Endothelial cell of umbilical vein (primary cell): ENCODE results near the gene INTS2. TPM values are rescaled to one million over a fixed set of nuclear protein-coding genes. Genes with fewer than 3 reads are reported as not detected.

Experiments used
- BruUV-seq: library from RNA; stranded (reverse); fragments of 400-500 nt; replicated peaks from 2 replicates; lab custom pipeline; 2021; lab: Mats Ljungman, UMichigan
- CTCF ChIA-PET: fragments of 300-600, 350-600 bp; sonication (Branson Sonifier 250); formaldehyde crosslinking; loops from one replicate; lab custom pipeline; 2021; ENCODE audit warnings: antibody characterized with exemption, inconsistent platforms; lab: Charles Lee
- POLR2A ChIA-PET: fragments of 300-600, 350-600 bp; sonication (Branson Sonifier 250); formaldehyde crosslinking; loops from one replicate; lab custom pipeline; 2021; ENCODE audit warnings: antibody characterized with exemption, inconsistent platforms; lab: Charles Lee
- DNase-seq: peaks from one replicate; pipeline ENCODE4 v3.0.0-alpha.2; 2011; ENCODE audit warnings: low read depth, low spot score
- FAIRE-seq: peaks from 2 replicates; lab custom pipeline; 2011; peaks lifted over from hg19 to GRCh38; lab: Jason Lieb, UNC
- H2AFZ ChIP-seq: 2 replicates; pipeline ENCODE4 v1.6.0; 2012; ENCODE audit warnings: low read depth, low read length, control low read depth, inconsistent platforms
- H3K27ac ChIP-seq: 2 replicates; pipeline ENCODE4 v1.5.1; 2011; ENCODE audit warnings: low read depth, mild to moderate bottlenecking, control low read depth, low read length, moderate library complexity; ENCODE audit not compliant: insufficient read depth
- H3K27me3 ChIP-seq, 2 experiments: 2 replicates each; pipeline versions ENCODE4 v1.6.0 to v1.6.1; 2011; ENCODE audit warnings: low read length in 2 of 2, mixed read lengths in 1 of 2; ENCODE audit not compliant: control insufficient read depth in 2 of 2, insufficient read depth in 2 of 2
- H3K36me3 ChIP-seq, 2 experiments: 2 replicates in 1 of 2; 3 replicates in 1 of 2; pipeline ENCODE4 v1.5.1; 2011; ENCODE audit warnings: low read length in 2 of 2, mild to moderate bottlenecking in 1 of 2, moderate library complexity in 1 of 2; ENCODE audit not compliant: control insufficient read depth in 2 of 2, insufficient read depth in 2 of 2; ENCODE audit errors: extremely low read depth in 1 of 2
- H3K4me1 ChIP-seq: 3 replicates; pipeline ENCODE4 v1.5.1; 2011; ENCODE audit warnings: mild to moderate bottlenecking, low read length; ENCODE audit not compliant: control insufficient read depth, insufficient read depth; ENCODE audit errors: extremely low read depth
- H3K4me2 ChIP-seq: 2 replicates; pipeline ENCODE4 v1.6.1; 2011; ENCODE audit warnings: low read length, control low read depth, mixed read lengths; ENCODE audit not compliant: insufficient read depth
- H3K4me3 ChIP-seq, 3 experiments: fragments of 200-600 bp in 1 of 3; sonication (generic), shearing (Covaris generic) in 1 of 3; replicated peaks in 1 of 3; 2 replicates each; pipeline ENCODE4 v1.5.1; 2011 to 2016; ENCODE audit warnings: control low read depth in 3 of 3, low read length in 3 of 3, mild to moderate bottlenecking in 2 of 3, inconsistent platforms in 1 of 3, low read depth in 1 of 3, moderate library complexity in 1 of 3; ENCODE audit not compliant: insufficient read depth in 1 of 3
- H3K79me2 ChIP-seq: 2 replicates; pipeline ENCODE4 v1.6.0; 2012; ENCODE audit warnings: low read length, inconsistent platforms; ENCODE audit not compliant: control insufficient read depth, insufficient read depth
- H3K9ac ChIP-seq: replicated peaks from 2 replicates; pipeline ENCODE3; 2011; ENCODE audit warnings: low read length, control low read depth; ENCODE audit not compliant: insufficient read depth; ENCODE audit errors: extremely low read depth
- H3K9me1 ChIP-seq: replicated peaks from 3 replicates; pipeline ENCODE4 v1.6.0; 2011; ENCODE audit warnings: mild to moderate bottlenecking, low read length; ENCODE audit not compliant: control insufficient read depth, insufficient read depth; ENCODE audit errors: extremely low read depth
- H3K9me3 ChIP-seq: replicated peaks from 2 replicates; pipeline ENCODE4 v1.5.1; 2012; ENCODE audit warnings: low read length, inconsistent platforms; ENCODE audit not compliant: control insufficient read depth, insufficient read depth
- H4K20me1 ChIP-seq: replicated peaks from 2 replicates; pipeline ENCODE3; 2011; ENCODE audit warnings: mild to moderate bottlenecking, low read length; ENCODE audit not compliant: control insufficient read depth, insufficient read depth; ENCODE audit errors: extremely low read depth
- EZH2 ChIP-seq: IDR thresholded peaks from 2 replicates; pipeline ENCODE4 v1.6.1; 2012; ENCODE audit warnings: borderline replicate concordance, low read depth, mild to moderate bottlenecking, moderate library complexity, low read length, inconsistent platforms; ENCODE audit not compliant: severe bottlenecking
- GATA2 ChIP-seq: IDR thresholded peaks from 2 replicates; pipeline ENCODE4 v1.7.0; 2011; ENCODE audit warnings: low read depth, mild to moderate bottlenecking, moderate library complexity, mixed read lengths, low read length; ENCODE audit not compliant: insufficient read length, insufficient read depth
- JUN ChIP-seq: IDR thresholded peaks from 2 replicates; pipeline ENCODE4 v1.6.1; 2011; ENCODE audit warnings: borderline replicate concordance, low read depth; ENCODE audit not compliant: insufficient read length, insufficient read depth
- MAX ChIP-seq: IDR thresholded peaks from 2 replicates; pipeline ENCODE4 v1.6.1; 2011; ENCODE audit not compliant: insufficient read depth, insufficient read length
- MYC ChIP-seq: IDR thresholded peaks from one replicate; pipeline ENCODE4 v1.6.1; 2011; ENCODE audit warnings: mild to moderate bottlenecking, low read depth, low read length
- POLR2A ChIP-seq: IDR thresholded peaks from 2 replicates; pipeline ENCODE4 v1.6.1; 2012; ENCODE audit warnings: low read depth, mild to moderate bottlenecking, control low read depth, low read length
- POLR2AphosphoS5 ChIP-seq: IDR thresholded peaks from 2 replicates; pipeline ENCODE4 v1.6.1; 2012; ENCODE audit warnings: low read depth, mild to moderate bottlenecking, control low read depth, low read length, moderate library complexity; ENCODE audit not compliant: insufficient read depth
- dilution Hi-C: fragments of 300-500 bp; cut with MboI; formaldehyde crosslinking; loops from one replicate; pipeline ENCODE4 v1.15.0; 2019; ENCODE audit warnings: low sequenced_read_pairs; ENCODE audit not compliant: extremely low pct_ligation_motif_present
- intact Hi-C: fragments of 100-400 bp; cut with micrococcal nuclease; formaldehyde crosslinking; loops from one replicate; pipeline ENCODE4 v1.10.0; 2022
- polyA plus RNA-seq, 4 experiments: library from polyadenylated mRNA; depleted of rRNA in 3 of 4; stranded (reverse) in 3 of 4; unstranded in 1 of 4; fragments of >200 nt; gene quantifications; 2 replicates each; pipeline versions ENCODE4 v1.2.1 to v1.2.3, GENCODE V29; 2011 to 2012; ENCODE audit warnings: missing spikeins in 1 of 4
- total RNA-seq: library from RNA; stranded (reverse); gene quantifications from 2 replicates; pipeline ENCODE4 v1.2.3, GENCODE V29; 2021
- TF ChIP-seq, protein P1 (sequence below), 2 donors: IDR thresholded peaks; 1 replicate in 1 of 2; 2 replicates in 1 of 2; pipeline ENCODE4 v1.5.1; 2011; ENCODE audit warnings: low read length in 2 of 2, mild to moderate bottlenecking in 2 of 2, moderate library complexity in 2 of 2, control low read depth in 1 of 2, inconsistent platforms in 1 of 2, low read depth in 1 of 2; ENCODE audit not compliant: insufficient read depth in 1 of 2; ENCODE audit errors: extremely low read depth in 1 of 2

The INTS2 gene
- total and polyA plus RNA-seq, 2 donors (not counting 3 experiments of a cell fraction or from before 2014, with no cell fraction given) = 6.2 to 13.4 TPM

GRCh38 chr17:61867033-61867432, 60.7 kb downstream of the INTS2 start:
- no TSS peak for BruUV-seq
- intact Hi-C loops = no loop called here
- Histone ChIP-seq H3K36me3 (no peaks in the 10 kb centered on the region), H3K4me1 (peaks cover 12% of the 10 kb centered on the region), H3K4me2 (no peak overlapping the region), H3K9me1 (no peaks in the 10 kb centered on the region), H3K9ac (no peak overlapping the region), H2AFZ (no peak overlapping the region), H3K79me2 (peaks cover 8% of the 10 kb centered on the region), H3K9me3 (no peaks in the 10 kb centered on the region), H4K20me1 (no peaks in the 10 kb centered on the region), H3K27ac (no peak overlapping the region), H3K4me3 (no peak overlapping the region), H3K27me3 (no peaks in the 10 kb centered on the region)
- FAIRE-seq (no peak), DNase-seq (no peak)
- ChIA-PET POLR2A (no interaction called here), CTCF (no interaction called here)
- dilution Hi-C loops = no loop called here
- TF ChIP-seq GATA2 (no peak), JUN (no peak), MYC (no peak), MAX (no peak), POLR2A (no peak)

DNA sequence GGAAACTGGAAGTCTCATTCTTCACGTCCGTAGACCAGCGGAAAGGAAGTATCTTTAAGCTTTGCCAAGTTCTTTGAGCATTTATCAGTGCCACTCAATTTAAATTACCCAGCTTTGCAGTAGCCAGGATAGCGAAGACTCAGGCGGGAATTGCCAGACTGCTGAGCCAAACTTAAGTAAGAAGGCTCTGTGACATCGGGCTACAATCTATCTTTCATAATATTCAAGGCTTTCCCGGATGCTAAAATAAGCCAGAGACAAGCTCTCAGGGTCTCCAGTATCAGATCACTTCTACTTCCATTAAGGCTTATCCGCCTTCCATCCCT, 64.0 kb downstream of the INTS2 start:
- intact Hi-C loops = loop anchor here (1.0 to 2.0 kb wide), 2 partner anchors 63 to 203 kb away; partner anchors contain the start of gene INTS2
- TF ChIP-seq POLR2AphosphoS5 (no peak), GATA2 (no peak), EZH2 (no peak)
- TF ChIP-seq, protein P1, sequence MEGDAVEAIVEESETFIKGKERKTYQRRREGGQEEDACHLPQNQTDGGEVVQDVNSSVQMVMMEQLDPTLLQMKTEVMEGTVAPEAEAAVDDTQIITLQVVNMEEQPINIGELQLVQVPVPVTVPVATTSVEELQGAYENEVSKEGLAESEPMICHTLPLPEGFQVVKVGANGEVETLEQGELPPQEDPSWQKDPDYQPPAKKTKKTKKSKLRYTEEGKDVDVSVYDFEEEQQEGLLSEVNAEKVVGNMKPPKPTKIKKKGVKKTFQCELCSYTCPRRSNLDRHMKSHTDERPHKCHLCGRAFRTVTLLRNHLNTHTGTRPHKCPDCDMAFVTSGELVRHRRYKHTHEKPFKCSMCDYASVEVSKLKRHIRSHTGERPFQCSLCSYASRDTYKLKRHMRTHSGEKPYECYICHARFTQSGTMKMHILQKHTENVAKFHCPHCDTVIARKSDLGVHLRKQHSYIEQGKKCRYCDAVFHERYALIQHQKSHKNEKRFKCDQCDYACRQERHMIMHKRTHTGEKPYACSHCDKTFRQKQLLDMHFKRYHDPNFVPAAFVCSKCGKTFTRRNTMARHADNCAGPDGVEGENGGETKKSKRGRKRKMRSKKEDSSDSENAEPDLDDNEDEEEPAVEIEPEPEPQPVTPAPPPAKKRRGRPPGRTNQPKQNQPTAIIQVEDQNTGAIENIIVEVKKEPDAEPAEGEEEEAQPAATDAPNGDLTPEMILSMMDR (IDR thresholded peaks at IDR 0.05; ENCODE audit: extremely low read depth in 1 of 2, insufficient read depth in 1 of 2, low read depth in 1 of 2, low read length in 2 of 2) = no peak
- POLR2A ChIA-PET = no interaction called here
- peaks cover 23% of the 10 kb centered on the region for H3K4me1 ChIP-seq
- H2AFZ ChIP-seq = peak overlapping the region; percentile 74
- no peaks in the 10 kb centered on the region for H3K9me3 ChIP-seq
- H4K20me1 ChIP-seq = no peaks in the 10 kb centered on the region
- DNase-seq = no peak
- no peaks in the 10 kb centered on the region for H3K9me1 ChIP-seq
- H3K27me3 ChIP-seq = no peaks in the 10 kb centered on the region
- CTCF ChIA-PET = interaction anchor here (0.7 to 2.0 kb wide), 9 partner anchors 9 to 316 kb away, joined by 3 to 6 read pairs (median 3); no protein-coding TSS in a partner anchor
- H3K27ac ChIP-seq = peak overlapping the region; percentile 10
- FAIRE-seq = no peak
- peak overlapping the region; percentile 79 for H3K4me2 ChIP-seq
- no TSS peak for BruUV-seq
- peak overlapping the region; percentile 97 for H3K9ac ChIP-seq
- dilution Hi-C loops = no loop called here
- peaks cover 12% of the 10 kb centered on the region for H3K79me2 ChIP-seq
- peak overlapping the region; percentile 83 to 97 (median 92) for H3K4me3 ChIP-seq
- no peaks in the 10 kb centered on the region for H3K36me3 ChIP-seq
